ENCODE measurements around the gene ADAMTSL1. TPM values are rescaled to one million over a fixed set of nuclear protein-coding genes. Genes with fewer than 3 reads are reported as not detected.

The ADAMTSL1 gene
- total RNA-seq, 2 donors from 2014 or later = 1.5 TPM; not detected in 1

DNA sequence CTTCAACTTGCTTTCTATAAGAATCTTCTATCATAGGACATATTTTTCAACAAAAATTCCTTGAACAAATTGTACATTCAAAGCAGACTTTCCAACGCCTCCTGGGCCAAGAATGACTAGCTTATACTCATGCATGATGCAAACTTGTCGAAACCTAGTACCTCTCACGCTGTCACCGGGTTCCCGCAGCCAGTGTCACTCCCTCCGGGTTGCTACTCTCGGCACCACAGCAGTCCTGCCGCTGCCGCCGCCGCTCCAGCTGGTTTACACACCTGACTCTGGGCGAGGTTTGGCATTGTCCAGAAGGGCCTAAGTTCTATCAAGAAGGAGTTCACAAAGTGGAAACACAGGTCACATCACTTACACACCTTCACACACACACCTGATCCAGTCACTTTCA is 244.4 kb downstream of the ADAMTSL1 start:
- no peaks in the 10 kb centered on the region for H3K9me3 Mint-ChIP-seq
- H3K36me3 Mint-ChIP-seq (ENCODE audit: low read depth) = no peaks in the 10 kb centered on the region
- H3K27me3 ChIP-seq (ENCODE audit: control insufficient read depth, insufficient read depth, low read length, poor library complexity, severe bottlenecking) = no peaks in the 10 kb centered on the region
- H3K27ac ChIP-seq (ENCODE audit: low read depth, low read length) = no peak overlapping the region
- no peak for DNase-seq
- no peak overlapping the region for H3K4me3 ChIP-seq (ENCODE audit: low read length)
- H3K9me3 ChIP-seq (ENCODE audit: control insufficient read depth, low read length) = no peaks in the 10 kb centered on the region
- no peak overlapping the region for H3K4me3 Mint-ChIP-seq
- no peaks in the 10 kb centered on the region for H3K4me1 ChIP-seq (ENCODE audit: control insufficient read depth, insufficient read depth, low read length)
- peaks cover 3% of the 10 kb centered on the region for H3K4me1 Mint-ChIP-seq
- no peak overlapping the region for H3K9ac ChIP-seq (ENCODE audit: extremely low read depth, low read length, poor library complexity, severe bottlenecking)
- H3K27me3 Mint-ChIP-seq (ENCODE audit: insufficient read depth) = peaks cover 5% of the 10 kb centered on the region
- no peak overlapping the region for H3K27ac Mint-ChIP-seq
- no peaks in the 10 kb centered on the region for H3K36me3 ChIP-seq (ENCODE audit: control insufficient read depth, insufficient read depth, low read length)
- 91 to 99% methylated on average over 12 of the region's 12 CpGs for WGBS, 2 experiments (ENCODE audit: insufficient coverage in 1 of 2, insufficient read length in 1 of 2)
- TF ChIP-seq, protein P1, sequence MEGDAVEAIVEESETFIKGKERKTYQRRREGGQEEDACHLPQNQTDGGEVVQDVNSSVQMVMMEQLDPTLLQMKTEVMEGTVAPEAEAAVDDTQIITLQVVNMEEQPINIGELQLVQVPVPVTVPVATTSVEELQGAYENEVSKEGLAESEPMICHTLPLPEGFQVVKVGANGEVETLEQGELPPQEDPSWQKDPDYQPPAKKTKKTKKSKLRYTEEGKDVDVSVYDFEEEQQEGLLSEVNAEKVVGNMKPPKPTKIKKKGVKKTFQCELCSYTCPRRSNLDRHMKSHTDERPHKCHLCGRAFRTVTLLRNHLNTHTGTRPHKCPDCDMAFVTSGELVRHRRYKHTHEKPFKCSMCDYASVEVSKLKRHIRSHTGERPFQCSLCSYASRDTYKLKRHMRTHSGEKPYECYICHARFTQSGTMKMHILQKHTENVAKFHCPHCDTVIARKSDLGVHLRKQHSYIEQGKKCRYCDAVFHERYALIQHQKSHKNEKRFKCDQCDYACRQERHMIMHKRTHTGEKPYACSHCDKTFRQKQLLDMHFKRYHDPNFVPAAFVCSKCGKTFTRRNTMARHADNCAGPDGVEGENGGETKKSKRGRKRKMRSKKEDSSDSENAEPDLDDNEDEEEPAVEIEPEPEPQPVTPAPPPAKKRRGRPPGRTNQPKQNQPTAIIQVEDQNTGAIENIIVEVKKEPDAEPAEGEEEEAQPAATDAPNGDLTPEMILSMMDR (conservative IDR thresholded peaks at IDR 0.05) = no peak

DNA sequence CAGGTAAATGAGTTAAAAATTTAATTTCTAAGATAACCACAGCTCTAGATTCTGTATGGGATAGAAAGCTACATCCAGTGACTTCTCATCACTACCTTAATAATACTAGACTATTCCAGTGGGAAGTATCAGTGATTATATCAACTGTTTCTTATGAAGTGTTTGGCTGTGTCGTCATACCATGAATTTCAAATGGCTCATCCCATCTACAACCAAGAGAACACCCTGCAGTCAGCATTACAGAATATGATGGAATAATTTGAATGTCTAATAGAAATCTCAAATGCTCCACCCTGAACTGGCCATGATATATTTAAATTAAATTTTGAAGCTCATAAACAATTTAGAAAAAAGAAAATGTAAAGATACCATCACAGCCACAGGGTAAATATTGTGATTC is 245.0 kb downstream of the ADAMTSL1 start:
- H3K4me1 ChIP-seq (ENCODE audit: control insufficient read depth, insufficient read depth, low read length) = no peaks in the 10 kb centered on the region
- DNase-seq = no peak
- Mint-ChIP-seq H3K4me3 (no peak overlapping the region), H3K4me1 (peaks cover 8% of the 10 kb centered on the region), H3K27ac (no peak overlapping the region), H3K27me3 (ENCODE audit: insufficient read depth) (peaks cover 5% of the 10 kb centered on the region), H3K36me3 (ENCODE audit: low read depth) (no peaks in the 10 kb centered on the region), H3K9me3 (no peaks in the 10 kb centered on the region)
- no peak overlapping the region for H3K9ac ChIP-seq (ENCODE audit: extremely low read depth, low read length, poor library complexity, severe bottlenecking)
- H3K27me3 ChIP-seq (ENCODE audit: control insufficient read depth, insufficient read depth, low read length, poor library complexity, severe bottlenecking) = no peaks in the 10 kb centered on the region
- H3K4me3 ChIP-seq (ENCODE audit: low read length) = no peak overlapping the region
- 100% methylated on average over 1 of the region's 1 CpG; no CpG with 5 or more reads in 1 of the 2 experiments for WGBS, 2 experiments (ENCODE audit: insufficient coverage in 1 of 2, insufficient read length in 1 of 2)
- TF ChIP-seq, protein P1 (conservative IDR thresholded peaks at IDR 0.05) = no peak
- no peak overlapping the region for H3K27ac ChIP-seq (ENCODE audit: low read depth, low read length)
- H3K9me3 ChIP-seq (ENCODE audit: control insufficient read depth, low read length) = no peaks in the 10 kb centered on the region
- H3K36me3 ChIP-seq (ENCODE audit: control insufficient read depth, insufficient read depth, low read length) = no peaks in the 10 kb centered on the region

DNA sequence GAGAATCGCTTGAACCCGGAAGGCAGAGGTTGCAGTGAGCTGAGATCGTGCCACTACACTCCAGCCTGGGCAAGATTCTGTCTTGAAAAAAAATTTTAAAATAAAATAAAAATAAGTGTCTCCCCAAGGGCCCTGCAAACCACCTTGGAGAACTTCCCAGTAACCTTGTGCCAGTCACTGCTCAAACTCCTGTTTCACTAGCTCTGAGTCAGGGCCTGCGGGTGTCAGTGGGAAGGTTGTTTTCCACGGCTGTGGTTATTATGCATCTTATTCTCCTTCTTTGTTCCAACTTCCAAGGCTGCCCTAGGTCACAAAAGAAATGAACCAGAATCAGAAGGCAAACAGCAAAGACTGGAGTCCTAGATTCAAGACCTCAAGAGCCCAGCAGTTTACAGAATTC is 246.7 kb downstream of the ADAMTSL1 start:
- no peaks in the 10 kb centered on the region for H3K9me3 Mint-ChIP-seq
- H3K27ac ChIP-seq (ENCODE audit: low read depth, low read length) = no peak overlapping the region
- TF ChIP-seq, protein P1 (conservative IDR thresholded peaks at IDR 0.05) = no peak
- peaks cover 10% of the 10 kb centered on the region for H3K4me1 Mint-ChIP-seq
- no peak for DNase-seq
- H3K27ac Mint-ChIP-seq = no peak overlapping the region
- H3K36me3 ChIP-seq (ENCODE audit: control insufficient read depth, insufficient read depth, low read length) = no peaks in the 10 kb centered on the region
- WGBS, 2 experiments (ENCODE audit: insufficient coverage in 1 of 2, insufficient read length in 1 of 2) = 93% methylated on average over 5 of the region's 5 CpGs; no CpG with 5 or more reads in 1 of the 2 experiments
- no peaks in the 10 kb centered on the region for H3K4me1 ChIP-seq (ENCODE audit: control insufficient read depth, insufficient read depth, low read length)
- no peak overlapping the region for H3K4me3 Mint-ChIP-seq
- no peak overlapping the region for H3K9ac ChIP-seq (ENCODE audit: extremely low read depth, low read length, poor library complexity, severe bottlenecking)
- H3K9me3 ChIP-seq (ENCODE audit: control insufficient read depth, low read length) = no peaks in the 10 kb centered on the region
- H3K27me3 ChIP-seq (ENCODE audit: control insufficient read depth, insufficient read depth, low read length, poor library complexity, severe bottlenecking) = no peaks in the 10 kb centered on the region
- H3K27me3 Mint-ChIP-seq (ENCODE audit: insufficient read depth) = peaks cover 5% of the 10 kb centered on the region
- H3K36me3 Mint-ChIP-seq (ENCODE audit: low read depth) = no peaks in the 10 kb centered on the region
- H3K4me3 ChIP-seq (ENCODE audit: low read length) = no peak overlapping the region

Data from endodermal cell (in vitro differentiated cells).